HG03064 (cell line): ENCODE measurements around the gene FTO.

Experiments
- ATAC-seq: cut with Tn5 transposase; IDR thresholded peaks from one replicate; pipeline ENCODE4 v1.9.1; 2021; ENCODE audit warnings: low read depth; ENCODE audit not compliant: unreplicated experiment

The FTO gene

DNA sequence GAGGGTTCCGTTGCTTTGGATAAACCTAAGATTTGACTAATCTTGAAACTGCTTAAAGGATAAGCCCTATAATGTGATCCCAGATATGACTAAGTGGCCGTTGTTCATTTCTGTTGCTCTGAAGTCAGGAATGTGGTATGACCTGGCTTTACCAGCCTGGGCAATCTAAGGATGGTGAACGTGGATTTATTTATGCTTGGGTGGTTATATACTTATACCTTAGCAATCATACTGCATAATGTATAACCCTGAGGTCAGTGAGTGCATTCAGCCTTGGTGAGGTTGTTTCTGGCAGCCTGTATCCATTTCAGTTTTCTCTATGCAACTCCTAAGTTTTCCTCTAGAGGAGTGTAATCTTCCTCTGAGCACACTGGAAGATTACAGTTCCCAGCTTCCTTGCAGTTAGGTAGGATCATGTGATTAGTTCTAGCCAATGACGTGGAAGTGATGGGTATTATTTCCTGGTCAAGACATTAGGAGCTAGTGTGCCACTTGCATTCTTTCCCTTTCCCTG lies 41.9 kb downstream of the FTO start:
- ATAC-seq, result no peak

- no peak for ATAC-seq
These were observed 48.6 kb downstream of the FTO start for GRCh38 chr16:53752560-53752959.

DNA sequence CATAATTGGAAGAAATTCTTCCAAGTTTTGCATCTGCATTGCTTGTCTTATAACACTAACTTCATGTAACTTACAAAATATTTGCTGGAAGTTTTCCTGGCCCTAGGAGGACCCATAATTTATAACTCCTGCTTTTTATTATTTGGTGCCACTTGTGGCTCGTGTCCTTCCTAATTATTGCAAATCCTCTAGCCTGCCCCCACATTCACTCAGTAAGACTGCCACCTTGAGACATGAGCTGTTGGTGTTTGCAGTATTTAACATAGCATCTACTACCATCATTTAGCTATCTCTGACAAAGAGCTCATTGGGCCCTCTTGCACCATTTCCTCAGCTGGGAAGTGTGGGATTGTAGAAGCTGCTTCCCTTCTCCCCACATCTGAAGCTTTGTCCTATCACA lies 49.5 kb downstream of the FTO start:
- no peak for ATAC-seq

GRCh38 chr16:53755026-53755910 lies 51.3 kb downstream of the FTO start:
- no peak for ATAC-seq

DNA sequence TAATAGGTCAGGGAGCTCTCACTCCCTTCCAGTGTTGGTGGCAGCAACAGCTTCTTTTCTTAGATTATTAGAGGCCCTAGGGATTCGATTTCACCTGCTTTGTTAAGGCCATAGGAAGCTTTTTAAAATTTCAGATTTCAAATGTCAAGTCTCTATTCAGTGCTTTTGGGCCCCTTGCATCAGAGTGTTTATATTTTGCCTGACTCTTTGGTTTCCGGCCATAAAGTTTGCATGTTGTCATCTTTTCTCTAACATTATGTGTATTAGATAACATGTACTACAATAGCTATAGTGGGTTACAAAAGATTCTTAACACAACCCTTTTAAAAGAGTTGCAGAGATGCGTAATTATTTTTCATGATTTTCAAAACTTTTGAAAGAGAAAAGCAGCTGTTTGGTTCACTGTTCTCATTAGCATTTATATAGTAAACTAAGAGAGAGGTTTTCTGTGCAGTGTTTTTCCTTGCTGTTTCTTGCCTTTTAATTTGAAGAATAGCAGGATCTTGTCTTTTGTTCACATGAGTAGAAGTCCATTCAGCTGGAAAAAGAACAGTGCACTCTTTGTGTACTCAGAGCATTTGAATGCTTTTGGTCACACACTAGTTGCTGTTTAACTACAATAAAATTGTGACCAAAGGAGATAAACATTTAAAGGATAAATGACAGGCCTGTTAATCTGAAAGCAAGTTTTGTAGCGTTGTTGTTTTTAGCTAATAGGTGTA lies 52.5 kb downstream of the FTO start:
- no peak for ATAC-seq

DNA sequence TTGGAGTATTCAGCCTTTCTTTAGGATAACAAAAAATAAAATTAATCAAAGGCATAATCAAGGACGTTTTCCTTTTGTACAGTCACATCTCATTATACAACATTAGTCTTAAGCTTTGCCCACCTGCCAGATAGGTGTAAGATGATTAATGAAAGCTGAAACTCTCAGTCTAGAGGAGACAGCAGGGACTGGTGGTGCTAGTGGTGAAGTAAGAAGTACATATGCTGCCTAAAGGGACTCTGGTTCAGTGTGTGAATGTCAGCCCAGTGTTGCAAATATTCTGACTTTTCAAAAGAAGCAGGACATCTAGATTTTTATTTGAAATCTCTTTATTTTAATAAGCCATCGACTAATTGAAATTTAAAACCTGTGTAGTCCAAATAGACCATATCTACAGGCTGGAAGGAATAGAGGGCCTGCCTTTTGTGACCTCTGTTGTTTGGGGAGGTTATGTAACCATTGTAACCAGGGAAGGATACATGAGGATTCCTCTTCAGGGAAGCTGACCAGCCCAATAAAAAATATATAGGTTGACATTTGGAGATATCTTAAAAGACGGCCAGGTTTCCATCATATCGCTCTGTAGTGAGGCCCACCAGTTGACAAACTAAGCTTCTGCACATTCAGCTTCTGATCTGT lies 54.1 kb downstream of the FTO start:
- ATAC-seq, result no peak

DNA sequence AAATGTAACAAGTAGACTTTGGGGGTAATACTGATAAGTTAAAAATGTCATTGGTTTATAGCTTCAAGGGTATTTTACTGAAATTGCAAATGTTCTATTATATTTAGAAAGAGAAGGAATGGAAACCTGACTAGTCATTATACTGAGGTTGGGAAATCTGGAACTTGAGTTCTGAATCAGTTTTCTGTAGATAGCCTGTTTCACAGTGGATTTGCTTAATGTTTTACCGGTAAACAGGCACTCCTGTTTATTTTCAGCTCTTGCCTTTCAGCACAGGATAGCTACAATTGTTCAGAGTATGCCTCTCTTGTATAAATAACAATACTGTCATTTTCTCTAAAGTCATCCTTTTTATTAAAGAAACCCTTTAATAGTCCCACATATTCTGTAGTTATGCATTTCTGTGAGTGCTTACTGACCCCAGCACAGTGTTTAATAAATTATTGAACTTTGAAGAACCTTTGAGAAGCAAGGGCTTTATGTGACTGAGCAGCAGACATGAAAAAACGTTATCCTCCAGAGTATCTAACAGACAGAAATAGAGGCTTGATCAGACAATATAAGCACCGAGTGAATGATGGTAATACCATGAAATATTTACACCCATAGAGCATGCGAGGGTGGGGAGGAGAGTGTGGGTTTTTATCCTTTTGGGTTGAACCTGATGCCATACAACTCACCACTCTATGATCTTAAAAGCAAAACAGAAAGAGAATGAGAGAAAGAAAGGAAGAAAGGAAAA lies 58.2 kb downstream of the FTO start:
- ATAC-seq, result no peak

- no peak for ATAC-seq
These were observed 62.5 kb downstream of the FTO start for GRCh38 chr16:53766304-53767016.

DNA sequence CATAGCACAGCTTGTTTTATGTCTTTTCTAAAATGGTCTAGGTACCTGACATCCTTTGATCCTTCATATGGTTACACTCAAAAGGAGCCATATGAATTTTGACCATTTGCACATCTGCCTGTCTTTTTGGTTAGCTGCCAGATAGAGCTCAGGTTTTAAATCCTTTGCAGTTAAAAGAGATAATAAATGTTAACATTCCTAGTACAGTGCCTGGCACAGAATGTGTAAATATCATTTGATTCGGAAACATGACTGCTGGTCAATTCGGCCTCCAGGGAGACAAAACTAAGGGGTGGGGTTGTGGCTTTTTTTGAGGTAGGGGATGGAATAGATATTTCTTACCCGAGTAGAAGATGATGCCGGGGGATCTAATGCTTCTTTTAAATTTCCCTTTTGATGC lies 64.2 kb downstream of the FTO start:
- ATAC-seq, result no peak

DNA sequence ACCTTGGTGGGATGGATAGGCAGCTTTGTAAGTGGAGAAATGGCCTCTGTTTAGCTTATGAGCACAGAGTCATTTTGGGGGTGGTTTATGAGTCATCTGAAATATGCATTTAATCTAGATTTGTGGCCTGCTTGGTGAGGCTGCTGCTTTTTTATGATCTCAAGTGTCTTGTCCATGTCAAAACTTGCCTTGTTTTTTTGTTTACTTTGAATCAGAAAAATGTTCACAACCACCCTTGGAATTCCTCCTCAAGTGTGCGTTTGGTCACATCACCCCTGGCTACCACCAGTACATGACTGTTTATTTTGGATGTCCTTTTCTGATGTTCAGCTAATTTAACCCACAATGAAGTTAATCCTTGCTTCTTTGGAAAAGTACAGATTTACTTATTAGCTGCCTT lies 64.6 kb downstream of the FTO start:
- no peak for ATAC-seq

DNA sequence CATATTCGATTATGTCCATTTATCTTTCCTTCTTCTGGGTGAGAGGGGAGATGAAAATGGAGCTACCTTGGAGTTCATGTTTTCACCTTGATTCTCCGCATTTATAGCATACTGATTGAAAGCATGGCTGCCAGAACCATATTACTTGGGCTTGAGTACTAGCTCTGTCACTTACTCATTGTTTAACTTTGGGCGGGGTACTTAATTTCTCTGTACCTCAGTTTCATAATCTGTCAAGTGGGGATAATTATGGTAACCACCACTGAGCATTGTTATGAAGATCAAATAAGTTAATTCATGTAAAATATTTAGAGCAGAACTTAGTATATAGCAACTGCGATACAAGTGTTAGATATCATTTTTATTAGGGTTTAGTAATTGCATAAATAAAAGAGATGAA lies 65.2 kb downstream of the FTO start:
- no peak for ATAC-seq

DNA sequence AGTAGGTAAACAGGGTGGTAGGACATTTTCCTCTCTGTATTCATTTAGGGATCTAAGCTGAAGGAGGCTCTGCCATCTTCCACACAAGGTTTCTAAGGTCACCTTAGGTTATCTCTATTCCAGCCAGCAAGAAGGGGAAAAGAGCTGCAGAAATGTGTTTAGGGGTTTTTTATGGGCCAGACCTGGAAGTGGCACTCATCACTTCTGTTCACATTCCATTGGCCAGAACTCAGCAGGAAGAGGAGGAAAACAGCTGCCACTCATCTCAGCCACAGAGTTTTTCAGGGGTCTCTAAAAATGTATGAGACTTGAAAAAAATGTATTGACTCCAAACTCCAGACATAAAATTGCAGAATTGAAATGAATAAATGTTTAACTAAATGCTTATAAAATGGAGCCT lies 65.8 kb downstream of the FTO start:
- ATAC-seq, result no peak

DNA sequence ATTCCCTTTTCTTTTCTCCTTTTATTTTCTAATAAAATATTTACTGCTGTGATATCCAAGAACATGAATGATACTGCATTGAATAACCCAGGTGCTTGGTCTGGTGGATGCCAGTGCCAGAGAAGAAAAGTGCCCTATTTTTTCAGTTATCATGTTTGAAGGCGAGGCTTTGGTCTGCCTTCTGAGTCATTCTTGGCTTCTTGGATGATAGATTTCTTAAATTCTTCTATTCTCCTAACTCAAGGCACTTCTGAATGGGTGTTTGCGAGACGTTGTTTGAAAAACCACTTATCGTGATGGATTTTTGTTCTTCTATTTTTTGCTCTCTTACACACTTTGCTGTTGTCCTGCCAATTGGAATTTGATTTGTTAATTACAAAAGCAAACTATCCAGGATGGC lies 66.7 kb downstream of the FTO start:
- no peak for ATAC-seq

- ATAC-seq, result no peak
These were observed 67.9 kb downstream of the FTO start for GRCh38 chr16:53771655-53772497.

GRCh38 chr16:53773150-53773846 lies 69.3 kb downstream of the FTO start:
- ATAC-seq, result no peak

- no peak for ATAC-seq
These were observed 69.9 kb downstream of the FTO start for GRCh38 chr16:53773881-53774280.

DNA sequence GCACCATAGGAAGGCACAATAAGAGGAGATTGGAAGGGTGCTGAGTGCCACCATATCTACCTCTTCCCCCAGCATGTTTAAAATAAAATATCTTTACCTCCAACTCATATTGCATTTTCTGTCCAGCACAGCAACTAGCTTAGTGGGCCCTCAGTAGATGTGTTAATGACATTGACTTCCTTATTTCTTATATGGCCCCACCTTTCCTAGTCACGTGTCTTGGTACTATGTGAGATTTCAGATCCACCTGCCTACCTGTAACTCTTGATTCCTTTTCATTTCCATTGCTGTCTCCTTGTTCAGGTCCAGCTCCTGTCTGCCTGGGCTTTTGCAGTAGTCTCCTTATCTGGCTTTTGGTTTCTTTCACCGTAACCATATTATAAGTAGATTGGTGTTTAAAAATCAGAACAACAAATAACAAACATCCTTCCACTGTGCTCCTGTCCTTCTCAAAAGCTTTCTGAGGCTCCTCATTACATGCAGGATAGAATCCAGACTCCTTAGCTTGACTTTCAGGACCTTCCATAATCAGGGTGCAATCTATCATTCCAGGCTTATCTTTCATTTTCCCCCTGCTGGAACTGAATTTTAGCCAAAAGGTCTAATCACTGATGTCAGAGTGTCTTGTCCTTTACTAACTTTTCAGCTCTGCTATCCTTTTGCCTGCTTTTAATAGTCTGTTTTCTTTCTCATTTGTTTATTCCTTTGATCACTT lies 71.3 kb downstream of the FTO start:
- no peak for ATAC-seq
